ENCODE measurements around the gene ENTPD2. TPM values are rescaled to one million over a fixed set of nuclear protein-coding genes. Genes with fewer than 3 reads are reported as not detected.
A peak's percentile ranks its signal among the peaks of the same experiment; 100 is the strongest.

ENTPD2 gene
- total RNA-seq, 1 experiment from 2014 or later = 8.3 TPM

GRCh38 chr9:137077010-137077747 is 23.3 kb upstream of the ENTPD2 start, which contains the start of gene UAP1L1:
Gene UAP1L1 (plus strand): TSS chr9:137077517. CDS start chr9:137077533, 16 bp downstream.
- ChIA-PET CTCF (interaction anchor here (0.6 to 4.3 kb wide), 13 partner anchors 8 to 235 kb away, joined by 3 to 69 read pairs (median 8); partner anchors contain the start of genes AJM1, MAN1B1, NPDC1 and RNF224), POLR2A (interaction anchor here (1.0 to 1.1 kb wide), 2 partner anchors 9 kb away, joined by 4 to 6 read pairs; partner anchors contain the start of gene MAN1B1)
- Mint-ChIP-seq H3K4me3 (peak within 1 kb of the TSS; percentile 69), H3K9me3 (no peaks in the 10 kb centered on the region), H3K27ac (no peak within 1 kb of the TSS), H3K4me1 (peaks cover 16% of the 10 kb centered on the region), H3K36me3 (no peaks in the 10 kb centered on the region), H3K27me3 (ENCODE audit: low read depth) (peaks cover 36% of the 10 kb centered on the region)
- peak; percentile 64 for DNase-seq (ENCODE audit: low spot score)
- ATAC-seq = peak; percentile 29
- TF ChIP-seq NFATC4 (CRISPR knock-in tag; IDR thresholded peaks at IDR 0.05) (no peak), E2F4 (CRISPR knock-in tag; IDR thresholded peaks at IDR 0.05; ENCODE audit: borderline replicate concordance, low read depth) (no peak), SP1 (CRISPR knock-in tag; conservative IDR thresholded peaks at IDR 0.05) (0 out of 2 replicates have a peak, but pooled peaks have one; percentile 9), RELA (CRISPR knock-in tag; IDR thresholded peaks at IDR 0.05; ENCODE audit: borderline replicate concordance) (no peak), PRDM15 (CRISPR knock-in tag; IDR thresholded peaks at IDR 0.05) (peak; percentile 50; the same call in 1 of the 2 replicates), IRF1 (CRISPR knock-in tag; IDR thresholded peaks at IDR 0.05) (no peak), AFF4 (CRISPR knock-in tag; IDR thresholded peaks at IDR 0.05; ENCODE audit: borderline replicate concordance) (no peak), ZNF532 (CRISPR knock-in tag; IDR thresholded peaks at IDR 0.05; ENCODE audit: borderline replicate concordance) (no peak), NR3C1 (CRISPR knock-in tag; conservative IDR thresholded peaks at IDR 0.05; ENCODE audit: low read depth) (no peak), ZMAT4 (CRISPR knock-in tag; IDR thresholded peaks at IDR 0.05) (no peak), ZNF317 (CRISPR knock-in tag; IDR thresholded peaks at IDR 0.05; ENCODE audit: borderline replicate concordance, low read depth) (no peak)
- TF ChIP-seq, protein P1, sequence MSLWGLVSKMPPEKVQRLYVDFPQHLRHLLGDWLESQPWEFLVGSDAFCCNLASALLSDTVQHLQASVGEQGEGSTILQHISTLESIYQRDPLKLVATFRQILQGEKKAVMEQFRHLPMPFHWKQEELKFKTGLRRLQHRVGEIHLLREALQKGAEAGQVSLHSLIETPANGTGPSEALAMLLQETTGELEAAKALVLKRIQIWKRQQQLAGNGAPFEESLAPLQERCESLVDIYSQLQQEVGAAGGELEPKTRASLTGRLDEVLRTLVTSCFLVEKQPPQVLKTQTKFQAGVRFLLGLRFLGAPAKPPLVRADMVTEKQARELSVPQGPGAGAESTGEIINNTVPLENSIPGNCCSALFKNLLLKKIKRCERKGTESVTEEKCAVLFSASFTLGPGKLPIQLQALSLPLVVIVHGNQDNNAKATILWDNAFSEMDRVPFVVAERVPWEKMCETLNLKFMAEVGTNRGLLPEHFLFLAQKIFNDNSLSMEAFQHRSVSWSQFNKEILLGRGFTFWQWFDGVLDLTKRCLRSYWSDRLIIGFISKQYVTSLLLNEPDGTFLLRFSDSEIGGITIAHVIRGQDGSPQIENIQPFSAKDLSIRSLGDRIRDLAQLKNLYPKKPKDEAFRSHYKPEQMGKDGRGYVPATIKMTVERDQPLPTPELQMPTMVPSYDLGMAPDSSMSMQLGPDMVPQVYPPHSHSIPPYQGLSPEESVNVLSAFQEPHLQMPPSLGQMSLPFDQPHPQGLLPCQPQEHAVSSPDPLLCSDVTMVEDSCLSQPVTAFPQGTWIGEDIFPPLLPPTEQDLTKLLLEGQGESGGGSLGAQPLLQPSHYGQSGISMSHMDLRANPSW (CRISPR knock-in tag; conservative IDR thresholded peaks at IDR 0.05; ENCODE audit: low read depth) = no peak
- TF ChIP-seq, protein P2, sequence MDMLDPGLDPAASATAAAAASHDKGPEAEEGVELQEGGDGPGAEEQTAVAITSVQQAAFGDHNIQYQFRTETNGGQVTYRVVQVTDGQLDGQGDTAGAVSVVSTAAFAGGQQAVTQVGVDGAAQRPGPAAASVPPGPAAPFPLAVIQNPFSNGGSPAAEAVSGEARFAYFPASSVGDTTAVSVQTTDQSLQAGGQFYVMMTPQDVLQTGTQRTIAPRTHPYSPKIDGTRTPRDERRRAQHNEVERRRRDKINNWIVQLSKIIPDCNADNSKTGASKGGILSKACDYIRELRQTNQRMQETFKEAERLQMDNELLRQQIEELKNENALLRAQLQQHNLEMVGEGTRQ (CRISPR knock-in tag; IDR thresholded peaks at IDR 0.05) = peak; percentile 65
- TF ChIP-seq, protein P3, sequence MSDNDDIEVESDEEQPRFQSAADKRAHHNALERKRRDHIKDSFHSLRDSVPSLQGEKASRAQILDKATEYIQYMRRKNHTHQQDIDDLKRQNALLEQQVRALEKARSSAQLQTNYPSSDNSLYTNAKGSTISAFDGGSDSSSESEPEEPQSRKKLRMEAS (CRISPR knock-in tag; IDR thresholded peaks at IDR 0.05) = 0 out of 2 replicates have a peak, but pooled peaks have one; percentile 19
